Bronchial epithelial cell (primary cell): ENCODE data around the gene HSD17B12. TPM values are rescaled to one million over a fixed set of nuclear protein-coding genes. Genes with fewer than 3 reads are reported as not detected.

Experiments used
- DNase-seq: peaks from one replicate; pipeline ENCODE4 v3.0.0-alpha.2; 2010; ENCODE audit warnings: low read depth
- FAIRE-seq: peaks from 2 replicates; lab custom pipeline; 2011; peaks lifted over from hg19 to GRCh38; lab: Jason Lieb, UNC
- H3K27me3 ChIP-seq: 2 replicates; pipeline ENCODE4 v1.5.1; 2011; ENCODE audit warnings: low read length; ENCODE audit not compliant: control insufficient read depth, insufficient read depth
- H3K36me3 ChIP-seq: 2 replicates; pipeline ENCODE4 v1.5.1; 2011; ENCODE audit warnings: low read length; ENCODE audit not compliant: control insufficient read depth, insufficient read depth
- H3K4me3 ChIP-seq: 2 replicates; pipeline ENCODE4 v1.5.1; 2011; ENCODE audit warnings: mild to moderate bottlenecking, low read depth, low read length, control low read depth
- CTCF ChIP-seq: IDR thresholded peaks from 2 replicates; pipeline ENCODE4 v1.5.1; 2011; ENCODE audit warnings: mild to moderate bottlenecking, moderate library complexity, low read length, control low read depth, inconsistent platforms; ENCODE audit not compliant: insufficient read depth, severe bottlenecking
- total RNA-seq: library from RNA; depleted of rRNA; stranded (reverse); fragments of >200 nt; gene quantifications from 2 replicates; pipeline ENCODE4 v1.2.1, GENCODE V29; 2014

HSD17B12 gene
- total RNA-seq, 1 donor from 2014 or later, result 103 TPM

- no peak for DNase-seq
- Histone ChIP-seq H3K4me3 (no peak overlapping the region), H3K27me3 (no peaks in the 10 kb centered on the region), H3K36me3 (peaks cover 13% of the 10 kb centered on the region)
- FAIRE-seq, result no peak
- no peak for TF ChIP-seq CTCF
Measured at GRCh38 chr11:43903078-43903477, 222.5 kb downstream of the HSD17B12 start.

- no peak for FAIRE-seq
- TF ChIP-seq CTCF, result no peak
Measured at GRCh38 chr11:43903969-43904368, 223.4 kb downstream of the HSD17B12 start.

GRCh38 chr11:43904742-43905535 lies 224.4 kb downstream of the HSD17B12 start:
- no peak overlapping the region for H3K4me3 ChIP-seq
- FAIRE-seq (no peak), DNase-seq (peak; percentile 88)
- H3K36me3 ChIP-seq, result peaks cover 8% of the 10 kb centered on the region
- H3K27me3 ChIP-seq, result no peaks in the 10 kb centered on the region
- no peak for TF ChIP-seq CTCF

More at GRCh38 chr11:43903969-43904368, 223.4 kb downstream of the HSD17B12 start:
- H3K36me3 ChIP-seq, result peaks cover 10% of the 10 kb centered on the region
- DNase-seq, result no peak
- no peak overlapping the region for H3K4me3 ChIP-seq
- no peaks in the 10 kb centered on the region for H3K27me3 ChIP-seq

- H3K27me3 ChIP-seq, result no peaks in the 10 kb centered on the region
- FAIRE-seq (no peak), DNase-seq (no peak)
- H3K4me3 ChIP-seq, result no peak overlapping the region
- H3K36me3 ChIP-seq, result peaks cover 9% of the 10 kb centered on the region
- no peak for TF ChIP-seq CTCF
Measured at GRCh38 chr11:43905813-43906241, 225.3 kb downstream of the HSD17B12 start.

Other genes with a start within 250 kb of the HSD17B12 start
- 67.7 and 78.0 TPM in 2 replicates for gene ALKBH3, start 200.1 kb downstream of the HSD17B12 start, total RNA-seq